ENCODE data around the gene MMP25.

DNA sequence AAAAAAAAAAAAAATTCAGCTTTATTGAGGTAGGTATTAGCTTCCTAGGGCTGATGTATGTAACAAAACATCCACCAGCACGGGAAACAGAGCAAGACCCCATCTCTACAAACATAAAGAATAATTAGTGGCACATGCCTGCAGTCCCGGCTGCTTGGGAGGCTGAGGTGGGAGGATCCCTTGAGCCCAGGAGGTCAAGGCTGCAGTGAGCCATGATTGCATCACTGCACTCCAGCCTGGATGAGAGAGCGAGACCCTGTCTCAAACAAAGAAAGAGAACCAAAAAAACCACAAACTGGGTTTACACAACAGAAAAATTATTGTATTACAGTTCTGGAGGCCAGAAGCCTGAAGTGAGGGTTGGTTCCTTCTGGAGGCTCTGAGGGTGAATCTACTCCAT is 4.0 kb upstream of the MMP25 start:
- TF ChIP-seq, protein P1, sequence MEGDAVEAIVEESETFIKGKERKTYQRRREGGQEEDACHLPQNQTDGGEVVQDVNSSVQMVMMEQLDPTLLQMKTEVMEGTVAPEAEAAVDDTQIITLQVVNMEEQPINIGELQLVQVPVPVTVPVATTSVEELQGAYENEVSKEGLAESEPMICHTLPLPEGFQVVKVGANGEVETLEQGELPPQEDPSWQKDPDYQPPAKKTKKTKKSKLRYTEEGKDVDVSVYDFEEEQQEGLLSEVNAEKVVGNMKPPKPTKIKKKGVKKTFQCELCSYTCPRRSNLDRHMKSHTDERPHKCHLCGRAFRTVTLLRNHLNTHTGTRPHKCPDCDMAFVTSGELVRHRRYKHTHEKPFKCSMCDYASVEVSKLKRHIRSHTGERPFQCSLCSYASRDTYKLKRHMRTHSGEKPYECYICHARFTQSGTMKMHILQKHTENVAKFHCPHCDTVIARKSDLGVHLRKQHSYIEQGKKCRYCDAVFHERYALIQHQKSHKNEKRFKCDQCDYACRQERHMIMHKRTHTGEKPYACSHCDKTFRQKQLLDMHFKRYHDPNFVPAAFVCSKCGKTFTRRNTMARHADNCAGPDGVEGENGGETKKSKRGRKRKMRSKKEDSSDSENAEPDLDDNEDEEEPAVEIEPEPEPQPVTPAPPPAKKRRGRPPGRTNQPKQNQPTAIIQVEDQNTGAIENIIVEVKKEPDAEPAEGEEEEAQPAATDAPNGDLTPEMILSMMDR (IDR thresholded peaks at IDR 0.05) = no peak
- no peak for TF ChIP-seq EP300 (IDR thresholded peaks at IDR 0.05)
- TF ChIP-seq POLR2AphosphoS5 (IDR thresholded peaks at IDR 0.05) = no peak
